Endometrial microvascular endothelial cells (primary cell): ENCODE results near the gene NHSL2. TPM values are rescaled to one million over a fixed set of nuclear protein-coding genes. Genes with fewer than 3 reads are reported as not detected.

Experiments used
- in situ Hi-C: cut with HindIII; loops from 2 replicates; pipeline ENCODE4 v1.10.0; 2017; ENCODE audit warnings: low sequenced_read_pairs, low pct_unique_long_range_greater_than_20kb; ENCODE audit errors: inconsistent ontology term
- total RNA-seq: library from RNA; depleted of rRNA; stranded (reverse); fragments of >200 nt; gene quantifications from one replicate; pipeline ENCODE4 v1.2.3, GENCODE V29; 2015; ENCODE audit errors: inconsistent ontology term

Gene NHSL2
- total RNA-seq, 1 donor from 2014 or later = 30.7 TPM

- in situ Hi-C loops = loop anchor here (25.0 kb wide), 1 partner anchor 133 kb away; the partner anchor contains the start of gene RTL5
Measured at GRCh38 chrX:72003811-72004750, 93.4 kb downstream of the NHSL2 start.

GRCh38 chrX:72005046-72005445, 94.4 kb downstream of the NHSL2 start:
- in situ Hi-C loops = loop anchor here (25.0 kb wide), 1 partner anchor 132 kb away; the partner anchor contains the start of gene RTL5

GRCh38 chrX:72006461-72006860, 95.8 kb downstream of the NHSL2 start:
- in situ Hi-C loops = loop anchor here (25.0 kb wide), 1 partner anchor 131 kb away; the partner anchor contains the start of gene RTL5

- in situ Hi-C loops = loop anchor here (25.0 kb wide), 1 partner anchor 128 kb away; the partner anchor contains the start of gene RTL5
Measured at GRCh38 chrX:72009731-72010130, 99.1 kb downstream of the NHSL2 start.

GRCh38 chrX:72011734-72012133, 101.1 kb downstream of the NHSL2 start:
- in situ Hi-C loops = loop anchor here (25.0 kb wide), 1 partner anchor 126 kb away; the partner anchor contains the start of gene RTL5

- in situ Hi-C loops = loop anchor here (25.0 kb wide), 1 partner anchor 122 kb away; the partner anchor contains the start of gene RTL5
Measured at GRCh38 chrX:72015383-72015782, 104.7 kb downstream of the NHSL2 start.

- in situ Hi-C loops = loop anchor here (25.0 kb wide), 1 partner anchor 120 kb away; the partner anchor contains the start of gene RTL5
Measured at GRCh38 chrX:72016881-72017783, 106.5 kb downstream of the NHSL2 start.

GRCh38 chrX:72018277-72019112, 107.8 kb downstream of the NHSL2 start:
- in situ Hi-C loops = loop anchor here (25.0 kb wide), 1 partner anchor 119 kb away; the partner anchor contains the start of gene RTL5

- in situ Hi-C loops = loop anchor here (25.0 kb wide), 1 partner anchor 118 kb away; the partner anchor contains the start of gene RTL5
Measured at GRCh38 chrX:72019487-72019886, 108.8 kb downstream of the NHSL2 start.

- in situ Hi-C loops = loop anchor here (25.0 kb wide), 1 partner anchor 117 kb away; the partner anchor contains the start of gene RTL5
Measured at GRCh38 chrX:72020204-72020603, 109.6 kb downstream of the NHSL2 start.

GRCh38 chrX:72020788-72021187, 110.1 kb downstream of the NHSL2 start:
- in situ Hi-C loops = loop anchor here (25.0 kb wide), 1 partner anchor 117 kb away; the partner anchor contains the start of gene RTL5

GRCh38 chrX:72021975-72022374, 111.3 kb downstream of the NHSL2 start:
- in situ Hi-C loops = loop anchor here (25.0 kb wide), 1 partner anchor 115 kb away; the partner anchor contains the start of gene RTL5

- in situ Hi-C loops = loop anchor here (25.0 kb wide), 1 partner anchor 114 kb away; the partner anchor contains the start of gene RTL5
Measured at GRCh38 chrX:72023071-72023470, 112.4 kb downstream of the NHSL2 start.

GRCh38 chrX:72025236-72025770, 114.7 kb downstream of the NHSL2 start:
- in situ Hi-C loops = no loop called here

- in situ Hi-C loops = no loop called here
Measured at GRCh38 chrX:72026341-72027023, 115.8 kb downstream of the NHSL2 start.

GRCh38 chrX:72027024-72027913, 116.6 kb downstream of the NHSL2 start:
- in situ Hi-C loops = no loop called here
